GM23338 (cell line): ENCODE measurements around the gene CCNT2. TPM values are rescaled to one million over a fixed set of nuclear protein-coding genes. Genes with fewer than 3 reads are reported as not detected.

Experiments
- ATAC-seq: fragments of 200-7000 bp; cut with Tn5 transposase; 3 replicates; pipeline ENCODE4 v1.9.1; 2020
- DNase-seq: peaks from one replicate; pipeline ENCODE4 v3.0.0-alpha.2; 2015; ENCODE audit warnings: low spot score
- H2AFZ ChIP-seq: fragments of 200-600 bp; sonication (generic); 2 replicates; pipeline ENCODE4 v1.8.0; 2016; ENCODE audit warnings: antibody characterized with exemption, mild to moderate bottlenecking, moderate library complexity
- H3F3A ChIP-seq: fragments of 200-600 bp; sonication (generic); replicated peaks from 2 replicates; pipeline ENCODE4 v1.8.0; 2017; ENCODE audit warnings: antibody characterized with exemption, mixed run types, low read depth
- H3K27ac ChIP-seq: fragments of 200-600 bp; sonication (generic); 2 replicates; pipeline ENCODE4 v1.6.1; 2016; ENCODE audit warnings: low read depth
- H3K27me3 ChIP-seq: fragments of 200-600 bp; sonication (generic); 2 replicates; pipeline ENCODE4 v1.8.0; 2016; ENCODE audit warnings: mild to moderate bottlenecking, mixed run types, moderate library complexity; ENCODE audit not compliant: insufficient read depth
- H3K36me3 ChIP-seq: fragments of 200-600 bp; sonication (generic); 2 replicates; pipeline ENCODE4 v1.8.0; 2016; ENCODE audit warnings: mild to moderate bottlenecking; ENCODE audit not compliant: insufficient read depth
- H3K4me1 ChIP-seq: fragments of 200-600 bp; sonication (generic); 2 replicates; pipeline ENCODE4 v1.8.0; 2016; ENCODE audit warnings: mild to moderate bottlenecking, moderate library complexity; ENCODE audit not compliant: insufficient read depth
- H3K4me2 ChIP-seq: fragments of 200-600 bp; sonication (generic); 2 replicates; pipeline ENCODE4 v1.7.1; 2017; ENCODE audit warnings: mixed run types
- H3K4me3 ChIP-seq: fragments of 200-600 bp; sonication (generic); 2 replicates; pipeline ENCODE4 v1.6.1; 2016; ENCODE audit warnings: mixed run types
- H3K79me2 ChIP-seq: fragments of 200-600 bp; sonication (generic); replicated peaks from 2 replicates; pipeline ENCODE4 v1.8.0; 2017; ENCODE audit warnings: mild to moderate bottlenecking; ENCODE audit not compliant: insufficient read depth
- H3K9me2 ChIP-seq: fragments of 200-600 bp; sonication (generic); 2 replicates; pipeline ENCODE4 v1.8.0; 2017; ENCODE audit not compliant: insufficient read depth
- H4K20me1 ChIP-seq: fragments of 200-600 bp; sonication (generic); replicated peaks from 2 replicates; pipeline ENCODE4 v1.8.0; 2017; ENCODE audit warnings: mild to moderate bottlenecking; ENCODE audit not compliant: insufficient read depth
- H3K27ac Mint-ChIP-seq: 2 replicates; pipeline ENCODE4 v1.8.0; 2020; ENCODE audit warnings: inconsistent platforms, mild to moderate bottlenecking, moderate library complexity, mixed read lengths
- H3K27me3 Mint-ChIP-seq: 3 replicates; pipeline ENCODE4 v1.8.0; 2022; ENCODE audit warnings: low read depth, mild to moderate bottlenecking, moderate library complexity, mixed read lengths, inconsistent platforms; ENCODE audit not compliant: insufficient read depth, poor library complexity
- H3K36me3 Mint-ChIP-seq: 3 replicates; pipeline ENCODE4 v1.8.0; 2021; ENCODE audit warnings: low read depth, mild to moderate bottlenecking, inconsistent platforms, moderate library complexity, mixed read lengths
- H3K4me1 Mint-ChIP-seq: 3 replicates; pipeline ENCODE4 v1.8.0; 2020; ENCODE audit warnings: mild to moderate bottlenecking, inconsistent platforms, mixed read lengths
- H3K4me3 Mint-ChIP-seq: 3 replicates; pipeline ENCODE4 v1.8.0; 2021; ENCODE audit warnings: moderate library complexity, mild to moderate bottlenecking, inconsistent platforms, mixed read lengths
- H3K9me3 Mint-ChIP-seq: 3 replicates; pipeline ENCODE4 v1.8.0; 2020; ENCODE audit warnings: moderate library complexity, mild to moderate bottlenecking, inconsistent platforms, mixed read lengths
- CREB1 ChIP-seq: fragments of 250-450 bp; sonication (Bioruptor Pico); IDR thresholded peaks from 2 replicates; pipeline ENCODE4 v1.5.0; 2020; ENCODE audit warnings: low read depth, mild to moderate bottlenecking, moderate library complexity
- CTCF ChIP-seq, 2 experiments: fragments of 200-600 bp in 1 of 2; sonication (generic) in 1 of 2; conservative IDR thresholded peaks; 2 replicates each; pipeline versions ENCODE4 v1.5.1 to v1.6.1; 2016 to 2017; ENCODE audit warnings: antibody characterized with exemption in 2 of 2, low read depth in 2 of 2, mild to moderate bottlenecking in 2 of 2, moderate library complexity in 1 of 2
- ETS1 ChIP-seq: IDR thresholded peaks from 2 replicates; pipeline ENCODE4 v1.6.1; 2016; ENCODE audit warnings: antibody characterized with exemption
- EZH2 ChIP-seq: fragments of 200-600 bp; sonication (generic); IDR thresholded peaks from one replicate; pipeline ENCODE4 v1.8.0; 2017; ENCODE audit warnings: antibody characterized with exemption, mild to moderate bottlenecking, low read depth; ENCODE audit not compliant: unreplicated experiment
- EZH2phosphoT487 ChIP-seq: fragments of 200-600 bp; sonication (generic); IDR thresholded peaks from one replicate; pipeline ENCODE4 v1.8.1; 2018; ENCODE audit warnings: antibody characterized with exemption; ENCODE audit not compliant: unreplicated experiment
- JUNB ChIP-seq: IDR thresholded peaks from one replicate; pipeline ENCODE4 v1.6.1; 2016; ENCODE audit warnings: antibody characterized with exemption; ENCODE audit not compliant: unreplicated experiment
- NANOG ChIP-seq: IDR thresholded peaks from 2 replicates; pipeline ENCODE4 v1.6.1; 2016; ENCODE audit warnings: antibody characterized with exemption, borderline replicate concordance
- POLR2AphosphoS5 ChIP-seq: IDR thresholded peaks from 2 replicates; pipeline ENCODE4 v1.6.1; 2016; ENCODE audit warnings: antibody characterized with exemption, low read depth
- STAT1 ChIP-seq: IDR thresholded peaks from one replicate; pipeline ENCODE4 v1.6.1; 2016; ENCODE audit warnings: antibody characterized with exemption; ENCODE audit not compliant: unreplicated experiment
- ZNF114 ChIP-seq: fragments of 250-450 bp; sonication (Bioruptor Pico); IDR thresholded peaks from 2 replicates; pipeline ENCODE4 v1.5.0; 2020; ENCODE audit warnings: mild to moderate bottlenecking, moderate library complexity
- ZNF462 ChIP-seq: fragments of 250-450 bp; sonication (Bioruptor Pico); IDR thresholded peaks from 2 replicates; pipeline ENCODE4 v1.5.0; 2020; ENCODE audit warnings: mild to moderate bottlenecking, moderate library complexity
- polyA plus RNA-seq: library from polyadenylated mRNA; unstranded; fragments of >200 nt; fragmentation: Nextera tagmentation; extraction: Ambion mirVana; gene quantifications from 2 replicates; pipeline ENCODE4 v1.2.1, GENCODE V29; 2016
- total RNA-seq: library from RNA; depleted of rRNA; stranded (reverse); fragments of >200 nt; shearing (Covaris generic); gene quantifications from 2 replicates; pipeline ENCODE4 v1.2.3, GENCODE V29; 2014

CCNT2 gene
- total and polyA plus RNA-seq, 2 experiments from 2014 or later = 22.5 to 46.5 TPM

- no peaks in the 10 kb centered on the region for H3K27me3 Mint-ChIP-seq
- Histone ChIP-seq H3K27me3 (no peaks in the 10 kb centered on the region), H3F3A (no peaks in the 10 kb centered on the region), H3K79me2 (no peaks in the 10 kb centered on the region), H3K4me1 (no peaks in the 10 kb centered on the region), H3K4me3 (no peak overlapping the region), H2AFZ (no peak overlapping the region), H3K4me2 (no peak overlapping the region), H3K36me3 (no peaks in the 10 kb centered on the region), H3K27ac (no peak overlapping the region), H4K20me1 (no peaks in the 10 kb centered on the region), H3K9me2 (0 out of 2 replicates have a peak, but pooled peaks cover 6% of the 10 kb centered on the region)
- TF ChIP-seq EZH2phosphoT487 (no peak), NANOG (no peak), CREB1 (CRISPR knock-in tag) (no peak), ZNF114 (no peak), CTCF (conservative IDR thresholded peaks at IDR 0.05; ENCODE audit: low read depth in 2 of 2) (no peak), EZH2 (no peak), STAT1 (no peak), POLR2AphosphoS5 (no peak), JUNB (no peak), ZNF462 (CRISPR knock-in tag) (no peak), ETS1 (no peak)
- no peaks in the 10 kb centered on the region; the same call in 2 of the 3 replicates for H3K4me1 Mint-ChIP-seq
- H3K9me3 Mint-ChIP-seq = no peaks in the 10 kb centered on the region
- no peak overlapping the region for H3K4me3 Mint-ChIP-seq
- no peaks in the 10 kb centered on the region for H3K36me3 Mint-ChIP-seq
- no peak for DNase-seq
- no peak overlapping the region for H3K27ac Mint-ChIP-seq
- no peak for ATAC-seq
Measured at GRCh38 chr2:134982603-134983002, 64.0 kb downstream of the CCNT2 start.
